Measurements from ENCODE around the gene FAM227A.

The FAM227A gene

GRCh38 chr22:38549101-38549894, 106.9 kb downstream of the FAM227A start:
- no peaks in the 10 kb centered on the region for H3K4me1 ChIP-seq (ENCODE audit: control insufficient read depth, insufficient read depth, low read length)
- TF ChIP-seq OSR2 (tag by site-specific recombination; IDR thresholded peaks at IDR 0.05) (peak; percentile 42; the same call in 1 of the 2 replicates), ZNF639 (tag by site-specific recombination; IDR thresholded peaks at IDR 0.05) (no peak), ZNF140 (tag by site-specific recombination; IDR thresholded peaks at IDR 0.05) (no peak), ZNF513 (tag by site-specific recombination; IDR thresholded peaks at IDR 0.05) (no peak), ZNF610 (tag by site-specific recombination; IDR thresholded peaks at IDR 0.05; ENCODE audit: borderline replicate concordance) (no peak)
- CTCF ChIA-PET = interaction anchor here (0.6 to 2.3 kb wide), 2 partner anchors 23 to 150 kb away, joined by 5 to 11 read pairs; no protein-coding TSS in a partner anchor

GRCh38 chr22:38540701-38541100, 115.5 kb downstream of the FAM227A start:
- CTCF ChIA-PET = interaction anchor here (0.8 kb wide), 1 partner anchor 11 kb away, joined by 3 read pairs; no protein-coding TSS in a partner anchor
- Histone ChIP-seq H3K4me1 (ENCODE audit: control insufficient read depth, insufficient read depth, low read length) (no peaks in the 10 kb centered on the region), H3K36me3 (ENCODE audit: control insufficient read depth in 2 of 2, insufficient read depth in 1 of 2, low read length in 2 of 2) (no peaks in the 10 kb centered on the region), H3K9me3 (ENCODE audit: control insufficient read depth, insufficient read depth, low read depth, low read length) (no peaks in the 10 kb centered on the region), H3K27ac (ENCODE audit: extremely low read depth, low read depth, low read length) (no peak overlapping the region), H3K4me3 (ENCODE audit: low read depth, low read length) (no peak overlapping the region)
- TF ChIP-seq EGR2 (tag by site-specific recombination; IDR thresholded peaks at IDR 0.05; ENCODE audit: low read depth) (no peak), FEZF1 (tag by site-specific recombination; IDR thresholded peaks at IDR 0.05) (no peak), ZNF157 (tag by site-specific recombination; IDR thresholded peaks at IDR 0.05) (no peak), ZNF335 (tag by site-specific recombination; conservative IDR thresholded peaks at IDR 0.05) (no peak), ZNF585B (tag by site-specific recombination; IDR thresholded peaks at IDR 0.05) (no peak), ZNF202 (tag by site-specific recombination; IDR thresholded peaks at IDR 0.05; ENCODE audit: borderline replicate concordance) (no peak), BCL6B (tag by site-specific recombination; IDR thresholded peaks at IDR 0.05) (no peak)
- POLR2A ChIA-PET = no interaction called here

More at GRCh38 chr22:38549101-38549894, 106.9 kb downstream of the FAM227A start:
- H3K9me3 ChIP-seq (ENCODE audit: control insufficient read depth, insufficient read depth, low read depth, low read length) = no peaks in the 10 kb centered on the region
- H3K36me3 ChIP-seq (ENCODE audit: control insufficient read depth in 2 of 2, insufficient read depth in 1 of 2, low read length in 2 of 2) = no peaks in the 10 kb centered on the region; a peak in 1 of 3 replicates
- H3K27ac ChIP-seq (ENCODE audit: extremely low read depth, low read depth, low read length) = no peak overlapping the region
- POLR2A ChIA-PET = interaction anchor here (1.0 kb wide), 1 partner anchor 48 kb away, joined by 3 read pairs; no protein-coding TSS in a partner anchor
- no peak overlapping the region for H3K4me3 ChIP-seq (ENCODE audit: low read depth, low read length)

- Histone ChIP-seq H3K4me1 (ENCODE audit: control insufficient read depth, insufficient read depth, low read length) (no peaks in the 10 kb centered on the region), H3K27ac (ENCODE audit: extremely low read depth, low read depth, low read length) (no peak overlapping the region), H3K36me3 (ENCODE audit: control insufficient read depth in 2 of 2, insufficient read depth in 1 of 2, low read length in 2 of 2) (no peaks in the 10 kb centered on the region), H3K9me3 (ENCODE audit: control insufficient read depth, insufficient read depth, low read depth, low read length) (no peaks in the 10 kb centered on the region), H3K4me3 (ENCODE audit: low read depth, low read length) (no peak overlapping the region)
- no peak for TF ChIP-seq ZNF2 (tag by site-specific recombination; IDR thresholded peaks at IDR 0.05)
- POLR2A ChIA-PET = no interaction called here
- CTCF ChIA-PET = interaction anchor here (0.5 kb wide), 1 partner anchor 112 kb away, joined by 3 read pairs; no protein-coding TSS in a partner anchor
Measured at GRCh38 chr22:38531251-38531938, 124.8 kb downstream of the FAM227A start.

Data from HEK293 (cell line).